ENCODE measurements around the gene FOCAD. TPM values are rescaled to one million over a fixed set of nuclear protein-coding genes. Genes with fewer than 3 reads are reported as not detected.
A peak's percentile ranks its signal among the peaks of the same experiment; 100 is the strongest.

FOCAD gene
- total and polyA plus RNA-seq, 7 experiments from 2014 or later, result 12.8 to 33.7 (median 18.3) TPM

DNA sequence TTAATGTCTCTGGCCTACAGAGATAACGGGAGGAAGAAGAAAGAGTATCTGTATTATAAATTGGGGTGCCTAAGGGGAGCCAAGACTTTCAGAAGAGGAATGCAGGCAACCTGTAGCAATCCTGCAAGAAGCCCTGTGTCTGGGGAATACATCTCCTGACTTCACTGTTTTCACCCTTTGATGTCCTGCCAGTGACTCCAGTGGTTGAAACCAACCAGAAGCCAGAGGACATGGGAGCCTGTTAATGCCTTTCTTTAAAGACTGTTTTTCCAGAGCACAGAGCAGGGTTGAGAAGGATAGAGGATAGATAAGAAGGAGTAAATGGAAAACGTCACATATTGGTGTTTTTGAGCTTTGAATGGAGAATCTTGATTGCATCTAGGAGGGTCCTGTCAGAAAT is 196.2 kb downstream of the FOCAD start:
- intact Hi-C loops (cut with micrococcal nuclease), result no loop called here
- H3K4me1 Mint-ChIP-seq, result no peaks in the 10 kb centered on the region
- H3K4me3 ChIP-seq (ENCODE audit: low read length), result no peak overlapping the region
- H3K27me3 Mint-ChIP-seq, result no peaks in the 10 kb centered on the region
- H3K4me3 Mint-ChIP-seq, result no peak overlapping the region
- H3K9me3 ChIP-seq (ENCODE audit: control insufficient read depth in 2 of 3, low read length in 3 of 3), result no peaks in the 10 kb centered on the region
- peaks cover 0 to 3% (median 0%) of the 10 kb centered on the region in 3 experiments for H3K36me3 ChIP-seq (ENCODE audit: control insufficient read depth in 2 of 3, insufficient read depth in 3 of 3, low read length in 3 of 3)
- no peak overlapping the region for H3K27ac Mint-ChIP-seq
- H3K27me3 ChIP-seq (ENCODE audit: control insufficient read depth in 2 of 2, insufficient read depth in 2 of 2, low read length in 2 of 2), result no peaks in the 10 kb centered on the region
- ChIA-PET POLR2A (no interaction called here), CTCF (interaction anchor here (0.6 kb wide), 2 partner anchors 228 to 877 kb away, joined by 3 to 4 read pairs; no protein-coding TSS in a partner anchor)
- H3K36me3 Mint-ChIP-seq, result peaks cover 0 to 10% (median 8%) of the 10 kb centered on the region in 5 donors
- ATAC-seq (no peak), DNase-seq (no peak)
- H3K4me1 ChIP-seq (ENCODE audit: control insufficient read depth in 2 of 2, insufficient read depth in 2 of 2, low read length in 2 of 2), result no peaks in the 10 kb centered on the region
- no peak overlapping the region for H3K27ac ChIP-seq (ENCODE audit: low read depth, low read length)
- no peaks in the 10 kb centered on the region for H3K9me3 Mint-ChIP-seq

DNA sequence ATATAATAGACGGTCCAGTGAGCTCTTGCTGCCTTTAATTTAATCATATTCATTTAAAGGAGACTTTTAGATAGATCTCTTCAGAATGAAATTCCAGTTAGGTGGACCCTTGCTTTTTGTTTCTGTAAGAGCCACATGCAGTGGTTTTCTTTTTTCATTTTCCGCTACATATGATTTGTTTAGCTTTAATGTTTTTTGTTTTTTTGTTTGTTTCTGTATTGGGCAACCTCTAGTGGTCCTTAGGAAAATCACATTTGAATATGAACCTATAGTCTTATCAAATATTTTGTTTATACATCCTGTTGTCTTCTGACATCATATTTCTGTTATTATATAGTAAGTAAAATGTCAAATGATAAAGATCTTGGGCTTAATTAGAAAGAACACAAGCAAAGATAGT is 196.6 kb downstream of the FOCAD start:
- Histone ChIP-seq H3K9me3 (ENCODE audit: control insufficient read depth in 2 of 3, low read length in 3 of 3) (no peaks in the 10 kb centered on the region), H3K4me3 (ENCODE audit: low read length) (no peak overlapping the region), H3K4me1 (ENCODE audit: control insufficient read depth in 2 of 2, insufficient read depth in 2 of 2, low read length in 2 of 2) (no peaks in the 10 kb centered on the region), H3K27me3 (ENCODE audit: control insufficient read depth in 2 of 2, insufficient read depth in 2 of 2, low read length in 2 of 2) (no peaks in the 10 kb centered on the region), H3K27ac (ENCODE audit: low read depth, low read length) (no peak overlapping the region), H3K36me3 (ENCODE audit: control insufficient read depth in 2 of 3, insufficient read depth in 3 of 3, low read length in 3 of 3) (peaks cover 0 to 3% (median 0%) of the 10 kb centered on the region in 3 experiments)
- CTCF ChIA-PET, result interaction anchor here (0.6 kb wide), 1 partner anchor 877 kb away, joined by 3 read pairs; no protein-coding TSS in a partner anchor
- Mint-ChIP-seq H3K36me3 (peaks cover 0 to 10% (median 8%) of the 10 kb centered on the region in 5 donors), H3K27ac (no peak overlapping the region), H3K9me3 (no peaks in the 10 kb centered on the region), H3K27me3 (no peaks in the 10 kb centered on the region), H3K4me3 (no peak overlapping the region), H3K4me1 (no peaks in the 10 kb centered on the region)
- POLR2A ChIA-PET, result no interaction called here
- no peak for DNase-seq
- intact Hi-C loops (cut with micrococcal nuclease), result no loop called here
- ATAC-seq, result no peak

- ChIA-PET CTCF (interaction anchor here (0.7 to 2.8 kb wide), 6 partner anchors 14 to 847 kb away, joined by 3 to 20 read pairs (median 4); no protein-coding TSS in a partner anchor), POLR2A (no interaction called here)
- no peaks in the 10 kb centered on the region for H3K9me3 ChIP-seq (ENCODE audit: control insufficient read depth in 2 of 3, low read length in 3 of 3)
Observed at GRCh38 chr9:20884985-20885593, 201.0 kb downstream of the FOCAD start.

DNA sequence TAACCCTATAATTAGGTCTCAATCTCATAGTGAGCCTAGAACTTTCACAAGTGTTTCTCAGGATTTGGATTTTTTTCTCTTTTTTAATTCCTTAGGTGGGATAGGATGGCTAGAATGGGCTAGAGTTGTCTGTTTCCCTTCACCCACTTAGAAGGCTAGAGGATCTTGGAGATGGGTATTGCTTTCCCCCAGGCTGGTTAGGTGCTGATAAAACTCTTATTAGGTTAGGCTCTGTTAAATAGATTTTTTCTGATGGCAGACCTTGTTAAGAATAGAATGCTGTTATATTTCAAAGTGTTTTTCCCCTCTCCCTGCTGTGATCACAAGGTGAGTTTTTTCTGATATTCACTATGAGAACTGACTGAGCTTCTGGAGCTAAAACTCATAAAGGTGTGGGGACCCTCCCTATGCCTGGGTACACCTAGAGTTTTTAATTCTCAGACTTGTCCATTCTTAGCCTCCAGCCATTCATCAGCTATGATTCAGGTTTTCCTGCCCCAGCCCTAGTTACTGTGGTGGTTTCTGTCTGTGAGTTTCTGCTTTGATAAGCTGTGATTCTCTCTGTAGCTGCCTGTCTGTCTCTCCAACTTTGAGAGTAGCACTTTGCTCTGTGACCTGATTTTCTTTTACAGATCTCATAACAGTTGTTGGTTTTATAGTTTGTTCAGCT is 215.0 kb downstream of the FOCAD start:
- ChIA-PET CTCF (interaction anchor here (0.8 to 0.9 kb wide), 2 partner anchors 10 to 13 kb away, joined by 3 read pairs; no protein-coding TSS in a partner anchor), POLR2A (no interaction called here)
- no peak overlapping the region for H3K27ac ChIP-seq (ENCODE audit: low read depth, low read length)
- no peak for DNase-seq
- Mint-ChIP-seq H3K9me3 (no peaks in the 10 kb centered on the region), H3K4me3 (no peak overlapping the region), H3K36me3 (peaks cover 0 to 8% (median 1%) of the 10 kb centered on the region in 5 donors), H3K27ac (no peak overlapping the region), H3K27me3 (no peaks in the 10 kb centered on the region), H3K4me1 (no peaks in the 10 kb centered on the region)
- no peaks in the 10 kb centered on the region for H3K36me3 ChIP-seq (ENCODE audit: control insufficient read depth in 2 of 3, insufficient read depth in 3 of 3, low read length in 3 of 3)
- H3K4me3 ChIP-seq (ENCODE audit: low read length), result no peak overlapping the region
- ATAC-seq, result no peak
- H3K9me3 ChIP-seq (ENCODE audit: control insufficient read depth in 2 of 3, low read length in 3 of 3), result no peaks in the 10 kb centered on the region
- H3K4me1 ChIP-seq (ENCODE audit: control insufficient read depth in 2 of 2, insufficient read depth in 2 of 2, low read length in 2 of 2), result no peaks in the 10 kb centered on the region
- intact Hi-C loops (cut with micrococcal nuclease), result no loop called here
- H3K27me3 ChIP-seq (ENCODE audit: control insufficient read depth in 2 of 2, insufficient read depth in 2 of 2, low read length in 2 of 2), result no peaks in the 10 kb centered on the region

More at GRCh38 chr9:20884985-20885593, 201.0 kb downstream of the FOCAD start:
- peak; percentile 71 for ATAC-seq
- Mint-ChIP-seq H3K9me3 (peaks cover 0 to 2% (median 0%) of the 10 kb centered on the region in 11 donors), H3K36me3 (peaks cover 0 to 33% (median 19%) of the 10 kb centered on the region in 5 donors), H3K4me1 (no peaks in the 10 kb centered on the region), H3K4me3 (no peak overlapping the region), H3K27me3 (no peaks in the 10 kb centered on the region), H3K27ac (no peak overlapping the region)
- H3K4me3 ChIP-seq (ENCODE audit: low read length), result no peak overlapping the region
- H3K36me3 ChIP-seq (ENCODE audit: control insufficient read depth in 2 of 3, insufficient read depth in 3 of 3, low read length in 3 of 3), result peaks cover 0 to 3% (median 0%) of the 10 kb centered on the region in 3 experiments
- H3K27ac ChIP-seq (ENCODE audit: low read depth, low read length), result no peak overlapping the region
- no peaks in the 10 kb centered on the region for H3K4me1 ChIP-seq (ENCODE audit: control insufficient read depth in 2 of 2, insufficient read depth in 2 of 2, low read length in 2 of 2)
- intact Hi-C loops (cut with micrococcal nuclease), result loop anchor here (1.0 to 2.0 kb wide), 6 partner anchors 56 to 959 kb away; no protein-coding TSS in a partner anchor
- peak in 8 of 9 donors; percentile 23 to 54 (median 43) for DNase-seq
- H3K27me3 ChIP-seq (ENCODE audit: control insufficient read depth in 2 of 2, insufficient read depth in 2 of 2, low read length in 2 of 2), result no peaks in the 10 kb centered on the region

GRCh38 chr9:20903212-20903611 is 219.2 kb downstream of the FOCAD start:
- H3K36me3 ChIP-seq (ENCODE audit: control insufficient read depth in 2 of 3, insufficient read depth in 3 of 3, low read length in 3 of 3), result no peaks in the 10 kb centered on the region
- no peaks in the 10 kb centered on the region for H3K27me3 ChIP-seq (ENCODE audit: control insufficient read depth in 2 of 2, insufficient read depth in 2 of 2, low read length in 2 of 2)
- no peak overlapping the region for H3K27ac ChIP-seq (ENCODE audit: low read depth, low read length)
- no peaks in the 10 kb centered on the region for H3K9me3 ChIP-seq (ENCODE audit: control insufficient read depth in 2 of 3, low read length in 3 of 3)
- Mint-ChIP-seq H3K4me1 (peaks cover 0 to 2% (median 0%) of the 10 kb centered on the region in 7 donors), H3K9me3 (no peaks in the 10 kb centered on the region), H3K27ac (no peak overlapping the region), H3K36me3 (peaks cover 6 to 16% (median 8%) of the 10 kb centered on the region in 5 donors), H3K27me3 (no peaks in the 10 kb centered on the region), H3K4me3 (no peak overlapping the region)
- DNase-seq (no peak), ATAC-seq (no peak)
- intact Hi-C loops (cut with micrococcal nuclease), result no loop called here
- no peaks in the 10 kb centered on the region for H3K4me1 ChIP-seq (ENCODE audit: control insufficient read depth in 2 of 2, insufficient read depth in 2 of 2, low read length in 2 of 2)
- POLR2A ChIA-PET, result no interaction called here
- CTCF ChIA-PET, result interaction anchor here (1.0 kb wide), 1 partner anchor 17 kb away, joined by 4 read pairs; no protein-coding TSS in a partner anchor
- H3K4me3 ChIP-seq (ENCODE audit: low read length), result no peak overlapping the region

- intact Hi-C loops (cut with micrococcal nuclease), result no loop called here
- Histone ChIP-seq H3K4me1 (ENCODE audit: control insufficient read depth in 2 of 2, insufficient read depth in 2 of 2, low read length in 2 of 2) (no peaks in the 10 kb centered on the region), H3K27me3 (ENCODE audit: control insufficient read depth in 2 of 2, insufficient read depth in 2 of 2, low read length in 2 of 2) (no peaks in the 10 kb centered on the region), H3K36me3 (ENCODE audit: control insufficient read depth in 2 of 3, insufficient read depth in 3 of 3, low read length in 3 of 3) (no peaks in the 10 kb centered on the region), H3K4me3 (ENCODE audit: low read length) (no peak overlapping the region), H3K27ac (ENCODE audit: low read depth, low read length) (no peak overlapping the region), H3K9me3 (ENCODE audit: control insufficient read depth in 2 of 3, low read length in 3 of 3) (no peaks in the 10 kb centered on the region)
- ChIA-PET POLR2A (no interaction called here), CTCF (interaction anchor here (1.1 kb wide), 1 partner anchor 582 kb away, joined by 4 read pairs; no protein-coding TSS in a partner anchor)
- no peak for ATAC-seq
- Mint-ChIP-seq H3K27me3 (no peaks in the 10 kb centered on the region), H3K9me3 (no peaks in the 10 kb centered on the region), H3K36me3 (peaks cover 6 to 15% (median 10%) of the 10 kb centered on the region in 5 donors), H3K27ac (no peak overlapping the region), H3K4me1 (peaks cover 0 to 2% (median 0%) of the 10 kb centered on the region in 7 donors), H3K4me3 (no peak overlapping the region)
- DNase-seq, result no peak
Observed at GRCh38 chr9:20904995-20905394, 220.9 kb downstream of the FOCAD start.
